Endodermal cell (in vitro differentiated cells): Measurements from ENCODE around the gene ZNF491. TPM values are rescaled to one million over a fixed set of nuclear protein-coding genes. Genes with fewer than 3 reads are reported as not detected.

ENCODE experiments used
- DNase-seq: peaks from one replicate; pipeline ENCODE4 v3.0.0-alpha.2; 2017
- H3K27ac ChIP-seq: 2 replicates; pipeline ENCODE4 v1.5.1; 2013; ENCODE audit warnings: mild to moderate bottlenecking, low read depth, low read length, moderate library complexity
- H3K27me3 ChIP-seq: 2 replicates; pipeline ENCODE4 v1.6.1; 2013; ENCODE audit warnings: mild to moderate bottlenecking, low read length, moderate library complexity; ENCODE audit not compliant: insufficient read depth, control insufficient read depth, poor library complexity, severe bottlenecking
- H3K36me3 ChIP-seq: 2 replicates; pipeline ENCODE4 v1.7.0; 2013; ENCODE audit warnings: mild to moderate bottlenecking, low read length, moderate library complexity; ENCODE audit not compliant: control insufficient read depth, insufficient read depth
- H3K4me1 ChIP-seq: one replicate; pipeline ENCODE4 v1.7.0; 2013; ENCODE audit warnings: low read length; ENCODE audit not compliant: control insufficient read depth, insufficient read depth
- H3K4me3 ChIP-seq: 2 replicates; pipeline ENCODE4 v1.5.1; 2013; ENCODE audit warnings: mild to moderate bottlenecking, low read length, moderate library complexity
- H3K9ac ChIP-seq: 2 replicates; pipeline ENCODE4 v1.6.1; 2013; ENCODE audit warnings: mild to moderate bottlenecking, low read length, moderate library complexity; ENCODE audit not compliant: poor library complexity, severe bottlenecking; ENCODE audit errors: extremely low read depth
- H3K9me3 ChIP-seq: 2 replicates; pipeline ENCODE4 v1.6.1; 2013; ENCODE audit warnings: mild to moderate bottlenecking, low read length, moderate library complexity; ENCODE audit not compliant: control insufficient read depth
- H3K27ac Mint-ChIP-seq: 2 replicates; pipeline ENCODE4 v1.8.0; 2020; ENCODE audit warnings: mixed read lengths
- H3K27me3 Mint-ChIP-seq: 2 replicates; pipeline ENCODE4 v1.8.0; 2021; ENCODE audit warnings: mild to moderate bottlenecking, mixed read lengths; ENCODE audit not compliant: insufficient read depth
- H3K36me3 Mint-ChIP-seq: 2 replicates; pipeline ENCODE4 v1.8.0; 2020; ENCODE audit warnings: low read depth, mixed read lengths
- H3K4me1 Mint-ChIP-seq: 2 replicates; pipeline ENCODE4 v1.8.0; 2020; ENCODE audit warnings: mixed read lengths
- H3K4me3 Mint-ChIP-seq: 2 replicates; pipeline ENCODE4 v1.8.0; 2020; ENCODE audit warnings: mild to moderate bottlenecking, moderate library complexity, mixed read lengths
- H3K9me3 Mint-ChIP-seq: 2 replicates; pipeline ENCODE4 v1.8.0; 2020; ENCODE audit warnings: mild to moderate bottlenecking, mixed read lengths
- WGBS, 2 experiments: methylation state at CpG; one replicate each; pipeline versions ENCODE4 v1.1.5 to v1.1.7; 2013; ENCODE audit warnings: missing lambda C conversion rate in 2 of 2, mixed read lengths in 1 of 2; ENCODE audit not compliant: insufficient coverage in 1 of 2, insufficient read length in 1 of 2; 5-methylcytosine and 5-hydroxymethylcytosine counted together
- total RNA-seq, 2 donors: library from RNA; stranded (reverse); fragmentation: NEBNext Ultra II Directional in 1 of 2; extraction: Animal tissue kit (Norgen Biotek cat#: 25700) in 1 of 2; gene quantifications; 2 replicates in 1 of 2; 3 replicates in 1 of 2; pipeline ENCODE4 v1.2.1, GENCODE V29; 2021
- TF ChIP-seq, protein P1 (sequence below): fragments of 200-600 bp; sonication (generic); conservative IDR thresholded peaks from 2 replicates; pipeline ENCODE4 v1.5.0; 2021; ENCODE audit warnings: antibody characterized with exemption, mild to moderate bottlenecking

ZNF491 gene
- total RNA-seq, 2 donors from 2014 or later = 0.90 to 2.1 TPM

DNA sequence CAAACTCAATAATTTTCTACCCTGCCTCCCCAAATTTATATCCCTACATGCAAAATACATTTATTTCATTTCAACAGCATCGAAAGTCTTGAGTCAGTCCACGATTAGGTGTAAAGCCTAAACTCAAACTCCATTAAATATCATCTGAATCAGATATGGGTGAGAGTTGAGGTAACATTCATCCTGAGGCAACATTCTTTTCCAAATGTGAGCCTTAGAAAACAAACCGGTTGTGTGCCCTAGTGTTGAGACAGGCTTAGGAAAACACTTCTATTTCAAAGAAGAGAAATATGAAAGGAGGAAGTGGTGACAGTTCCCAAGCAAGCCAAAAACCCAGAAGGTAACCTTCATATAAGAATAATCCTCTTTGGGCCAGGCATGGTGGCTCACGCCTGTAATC, 43.7 kb upstream of the ZNF491 start:
- DNase-seq = no peak
- TF ChIP-seq, protein P1, sequence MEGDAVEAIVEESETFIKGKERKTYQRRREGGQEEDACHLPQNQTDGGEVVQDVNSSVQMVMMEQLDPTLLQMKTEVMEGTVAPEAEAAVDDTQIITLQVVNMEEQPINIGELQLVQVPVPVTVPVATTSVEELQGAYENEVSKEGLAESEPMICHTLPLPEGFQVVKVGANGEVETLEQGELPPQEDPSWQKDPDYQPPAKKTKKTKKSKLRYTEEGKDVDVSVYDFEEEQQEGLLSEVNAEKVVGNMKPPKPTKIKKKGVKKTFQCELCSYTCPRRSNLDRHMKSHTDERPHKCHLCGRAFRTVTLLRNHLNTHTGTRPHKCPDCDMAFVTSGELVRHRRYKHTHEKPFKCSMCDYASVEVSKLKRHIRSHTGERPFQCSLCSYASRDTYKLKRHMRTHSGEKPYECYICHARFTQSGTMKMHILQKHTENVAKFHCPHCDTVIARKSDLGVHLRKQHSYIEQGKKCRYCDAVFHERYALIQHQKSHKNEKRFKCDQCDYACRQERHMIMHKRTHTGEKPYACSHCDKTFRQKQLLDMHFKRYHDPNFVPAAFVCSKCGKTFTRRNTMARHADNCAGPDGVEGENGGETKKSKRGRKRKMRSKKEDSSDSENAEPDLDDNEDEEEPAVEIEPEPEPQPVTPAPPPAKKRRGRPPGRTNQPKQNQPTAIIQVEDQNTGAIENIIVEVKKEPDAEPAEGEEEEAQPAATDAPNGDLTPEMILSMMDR = no peak
- Histone ChIP-seq H3K9ac (no peak overlapping the region), H3K4me3 (no peak overlapping the region), H3K27me3 (no peaks in the 10 kb centered on the region), H3K9me3 (peaks cover 30% of the 10 kb centered on the region), H3K27ac (no peak overlapping the region), H3K4me1 (no peaks in the 10 kb centered on the region), H3K36me3 (no peaks in the 10 kb centered on the region)
- WGBS, 2 experiments = 80 to 87% methylated on average over 2 to 4 of the region's 4 CpGs
- H3K27ac Mint-ChIP-seq = no peak overlapping the region
- H3K4me3 Mint-ChIP-seq = no peak overlapping the region
- peaks cover 78% of the 10 kb centered on the region for H3K9me3 Mint-ChIP-seq
- H3K27me3 Mint-ChIP-seq = peaks cover 8% of the 10 kb centered on the region
- H3K4me1 Mint-ChIP-seq = no peaks in the 10 kb centered on the region
- peaks cover 2% of the 10 kb centered on the region for H3K36me3 Mint-ChIP-seq

DNA sequence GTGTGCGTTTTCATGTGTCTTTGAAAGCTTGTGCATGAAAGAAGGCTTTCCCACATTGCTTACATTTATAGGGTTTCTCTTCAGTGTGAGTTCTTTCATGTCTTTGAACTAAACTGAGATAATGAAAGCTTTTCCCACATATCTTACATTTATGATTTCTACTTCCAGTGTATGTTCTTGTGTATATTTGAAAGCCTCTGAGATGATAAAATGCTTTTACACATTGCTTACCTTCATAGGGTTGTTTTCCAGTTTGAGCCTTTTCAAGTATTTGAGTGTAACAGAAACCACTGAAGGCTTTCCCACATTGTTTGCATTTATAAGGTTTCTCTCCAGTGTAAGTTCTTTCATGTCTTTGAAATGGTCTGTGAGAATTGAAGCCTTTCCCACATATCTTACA, 41.4 kb upstream of the ZNF491 start:
- TF ChIP-seq, protein P1 = no peak
- no peak overlapping the region for H3K9ac ChIP-seq
- peaks cover 10% of the 10 kb centered on the region for H3K27me3 Mint-ChIP-seq
- no peak overlapping the region for H3K27ac ChIP-seq
- H3K27ac Mint-ChIP-seq = no peak overlapping the region
- no peaks in the 10 kb centered on the region for H3K4me1 ChIP-seq
- H3K4me3 Mint-ChIP-seq = no peak overlapping the region
- H3K4me1 Mint-ChIP-seq = no peaks in the 10 kb centered on the region
- H3K36me3 ChIP-seq = no peaks in the 10 kb centered on the region
- no peak overlapping the region for H3K4me3 ChIP-seq
- H3K9me3 Mint-ChIP-seq = peaks cover 62% of the 10 kb centered on the region
- H3K9me3 ChIP-seq = peaks cover 12% of the 10 kb centered on the region
- no peaks in the 10 kb centered on the region for H3K27me3 ChIP-seq
- H3K36me3 Mint-ChIP-seq = peaks cover 2% of the 10 kb centered on the region
- no peak for DNase-seq
- WGBS, 2 experiments = 50 to 88% methylated on average over 1 of the region's 1 CpG

DNA sequence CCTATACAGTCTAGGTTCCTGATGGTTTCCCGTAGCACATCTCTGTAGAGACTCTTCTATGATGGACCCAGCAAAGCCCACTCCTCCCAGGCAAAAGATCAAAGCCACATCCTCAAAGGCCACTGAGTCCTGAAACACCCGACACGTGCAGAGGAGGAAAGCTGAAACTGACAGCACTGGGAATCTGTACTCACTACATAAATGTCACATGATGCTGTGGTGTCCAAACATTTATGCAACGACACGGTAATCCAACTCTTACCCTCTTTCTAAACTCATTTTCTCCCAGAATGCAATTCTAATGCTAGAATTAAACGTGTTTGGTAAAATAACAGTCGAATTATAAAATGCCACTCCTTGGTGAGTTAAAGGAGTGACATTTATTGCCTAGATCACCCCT, 38.5 kb upstream of the ZNF491 start:
- Mint-ChIP-seq H3K27ac (no peak overlapping the region), H3K9me3 (peaks cover 55% of the 10 kb centered on the region), H3K36me3 (peaks cover 2% of the 10 kb centered on the region), H3K4me1 (no peaks in the 10 kb centered on the region), H3K27me3 (peaks cover 27% of the 10 kb centered on the region), H3K4me3 (no peak overlapping the region)
- Histone ChIP-seq H3K27me3 (peaks cover 13% of the 10 kb centered on the region), H3K9ac (no peak overlapping the region), H3K4me3 (no peak overlapping the region), H3K9me3 (peaks cover 12% of the 10 kb centered on the region), H3K4me1 (no peaks in the 10 kb centered on the region), H3K36me3 (no peaks in the 10 kb centered on the region), H3K27ac (no peak overlapping the region)
- no peak for DNase-seq
- TF ChIP-seq, protein P1 = no peak
- WGBS, 2 experiments = 63 to 83% methylated on average over 5 to 7 of the region's 7 CpGs
